Pancreas (tissue), 10 donors: Measurements from ENCODE around the gene ERF. TPM values are rescaled to one million over a fixed set of nuclear protein-coding genes. Genes with fewer than 3 reads are reported as not detected.

ENCODE experiments used
- ATAC-seq, 4 donors: fragments of 200-7000 bp; cut with Tn5 transposase; one replicate each; pipeline versions ENCODE4 v1.8.0 to v1.9.1; 2020; ENCODE audit warnings: mild to moderate bottlenecking in 4 of 4, moderate library complexity in 4 of 4
- DNase-seq, 6 donors: peaks; one replicate each; pipeline ENCODE4 v3.0.0-alpha.2; 2020
- FAIRE-seq: peaks from 2 replicates; lab custom pipeline; 2012; peaks lifted over from hg19 to GRCh38; lab: Jason Lieb, UNC
- H3K27ac ChIP-seq, 4 donors: fragments of 200-600 bp; sonication (generic); 1 replicate in 3 of 4; 2 replicates in 1 of 4; pipeline versions ENCODE4 v1.5.0 to v1.8.0; 2020
- H3K27me3 ChIP-seq, 4 donors: fragments of 200-600 bp; one replicate each; pipeline ENCODE4 v1.8.0; 2021
- H3K36me3 ChIP-seq, 3 donors: fragments of 200-600 bp; sonication (generic) in 1 of 3; one replicate each; pipeline versions ENCODE4 v1.5.0 to v1.8.0; 2020 to 2021
- H3K4me1 ChIP-seq, 3 donors: fragments of 200-600 bp; one replicate each; pipeline ENCODE4 v1.8.0; 2021
- H3K4me3 ChIP-seq, 4 donors: fragments of 200-600 bp; sonication (generic) in 2 of 4; one replicate each; pipeline versions ENCODE4 v1.5.0 to v1.8.0; 2020 to 2021
- H3K9me3 ChIP-seq, 4 donors: fragments of 200-600 bp; one replicate each; pipeline ENCODE4 v1.8.0; 2021
- WGBS, 2 donors: extraction: QIAGEN DNeasy Blood & Tissue Kit; methylation state at CpG; one replicate each; pipeline ENCODE4 v1.1.7; 2013; 5-methylcytosine and 5-hydroxymethylcytosine counted together
- intact Hi-C, 3 donors: fragments of 100-400 bp; cut with DNase I; formaldehyde crosslinking; loops; one replicate each; pipeline versions ENCODE4 v1.11.1 to v1.14.2; 2022
- polyA plus RNA-seq, 2 donors: library from polyadenylated mRNA; stranded (reverse); fragments of 200-250 nt; gene quantifications; one replicate each; pipeline ENCODE4 v1.2.3, GENCODE V29; 2013
- total RNA-seq, 6 donors: library from RNA; stranded (reverse); fragmentation: NEBNext Ultra II Directional in 4 of 6; extraction: Animal tissue kit (Norgen Biotek cat#: 25700) in 4 of 6; gene quantifications; one replicate each; pipeline versions ENCODE4 v1.2.1 to v1.2.4, GENCODE V29; 2021 to 2023
- TF ChIP-seq, protein P1 (sequence below), 4 donors: fragments of 200-600 bp; sonication (generic) in 3 of 4; IDR thresholded peaks; one replicate each; pipeline versions ENCODE4 v1.5.0 to v1.8.0; 2021; ENCODE audit warnings: antibody characterized with exemption in 4 of 4
- donor health status: healthy with polysubstance abuse.
- donor health status: DM: no; HTN: no; CAD: no; lungs with moderate emphysema.
- donor health status: DM: no; HTN: no; CAD: no.
- donor health status: control.
- donor health status: control.
- donor health status: Bipolar disorder and iron deficiency.
- donor health status: DM: yes; HTN: yes; CAD: no.
- donor health status: DM: no; HTN: no; CAD: no.
- donor health status: DM: no; HTN: no; CAD: no.
- donor health status: DM: yes; HTN: yes; CAD: no.

ERF gene
- total and polyA plus RNA-seq, 8 donors, result 20.5 to 48.5 (median 22.9) TPM

DNA sequence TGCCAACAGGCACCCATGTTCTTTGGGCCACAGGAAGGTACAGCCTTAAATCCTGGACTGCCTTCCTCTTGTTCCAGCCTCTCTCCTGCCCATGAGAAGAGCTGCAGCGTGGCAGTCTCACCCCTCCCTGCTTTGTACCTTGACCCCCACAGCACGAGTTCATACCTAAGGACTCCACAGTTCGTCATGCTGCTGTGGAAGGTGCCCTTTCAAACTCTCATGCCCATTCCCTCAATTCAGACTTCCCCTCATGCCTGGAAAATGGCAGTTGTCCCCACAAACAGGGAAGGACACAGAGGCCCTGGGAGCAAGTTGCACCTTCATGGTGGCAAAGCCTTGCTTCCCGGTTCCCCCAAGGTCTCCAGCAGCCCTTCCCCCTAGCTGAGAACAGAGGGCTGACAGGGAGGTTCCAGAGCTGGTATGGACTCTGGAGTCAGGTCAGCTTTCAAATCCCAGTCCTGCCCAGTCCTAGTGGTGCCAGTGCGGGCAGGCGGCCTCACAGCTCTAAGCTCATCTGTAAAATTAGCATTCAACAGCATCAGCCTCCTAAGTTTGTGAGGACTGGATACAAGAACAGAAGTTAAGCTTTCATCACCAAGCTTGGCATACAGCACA is 21.1 kb downstream of the ERF start:
- Histone ChIP-seq H3K36me3 (peaks cover 4 to 56% (median 29%) of the 10 kb centered on the region in 3 donors), H3K27ac (no peak overlapping the region), H3K9me3 (no peaks in the 10 kb centered on the region), H3K4me3 (no peak overlapping the region), H3K4me1 (no peaks in the 10 kb centered on the region), H3K27me3 (no peaks in the 10 kb centered on the region)
- TF ChIP-seq, protein P1, sequence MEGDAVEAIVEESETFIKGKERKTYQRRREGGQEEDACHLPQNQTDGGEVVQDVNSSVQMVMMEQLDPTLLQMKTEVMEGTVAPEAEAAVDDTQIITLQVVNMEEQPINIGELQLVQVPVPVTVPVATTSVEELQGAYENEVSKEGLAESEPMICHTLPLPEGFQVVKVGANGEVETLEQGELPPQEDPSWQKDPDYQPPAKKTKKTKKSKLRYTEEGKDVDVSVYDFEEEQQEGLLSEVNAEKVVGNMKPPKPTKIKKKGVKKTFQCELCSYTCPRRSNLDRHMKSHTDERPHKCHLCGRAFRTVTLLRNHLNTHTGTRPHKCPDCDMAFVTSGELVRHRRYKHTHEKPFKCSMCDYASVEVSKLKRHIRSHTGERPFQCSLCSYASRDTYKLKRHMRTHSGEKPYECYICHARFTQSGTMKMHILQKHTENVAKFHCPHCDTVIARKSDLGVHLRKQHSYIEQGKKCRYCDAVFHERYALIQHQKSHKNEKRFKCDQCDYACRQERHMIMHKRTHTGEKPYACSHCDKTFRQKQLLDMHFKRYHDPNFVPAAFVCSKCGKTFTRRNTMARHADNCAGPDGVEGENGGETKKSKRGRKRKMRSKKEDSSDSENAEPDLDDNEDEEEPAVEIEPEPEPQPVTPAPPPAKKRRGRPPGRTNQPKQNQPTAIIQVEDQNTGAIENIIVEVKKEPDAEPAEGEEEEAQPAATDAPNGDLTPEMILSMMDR (IDR thresholded peaks at IDR 0.05), result no peak
- intact Hi-C loops, result no loop called here
- ATAC-seq (no peak), DNase-seq (no peak), FAIRE-seq (no peak)
- WGBS, 2 donors, result 77 to 81% methylated on average over 6 of the region's 6 CpGs

DNA sequence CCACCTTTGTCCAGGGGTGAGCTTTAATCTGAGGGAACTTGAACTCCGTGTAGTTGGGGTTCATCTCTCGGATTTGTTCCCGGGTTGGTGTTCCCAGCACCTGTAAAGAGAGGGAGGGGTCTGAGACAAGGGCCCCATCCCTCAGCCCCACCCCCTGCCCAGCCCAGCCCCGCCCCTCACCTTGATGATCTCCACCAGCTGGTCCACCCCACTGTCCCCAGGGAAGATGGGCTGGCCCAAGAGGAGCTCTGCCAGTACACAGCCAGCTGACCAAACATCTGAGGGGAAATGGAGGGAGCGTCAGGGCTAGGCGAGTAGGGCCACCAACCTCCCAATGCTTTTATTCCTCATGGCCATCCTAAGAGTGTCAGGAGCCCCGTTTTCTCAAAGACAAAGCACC is 21.8 kb downstream of the ERF start:
- FAIRE-seq (no peak), DNase-seq (no peak), ATAC-seq (no peak)
- H3K36me3 ChIP-seq, result peaks cover 4 to 56% (median 29%) of the 10 kb centered on the region in 3 donors
- intact Hi-C loops, result no loop called here
- no peaks in the 10 kb centered on the region for H3K4me1 ChIP-seq
- H3K4me3 ChIP-seq, result no peak overlapping the region
- no peaks in the 10 kb centered on the region for H3K9me3 ChIP-seq
- no peaks in the 10 kb centered on the region for H3K27me3 ChIP-seq
- WGBS, 2 donors, result 67 to 72% methylated on average over 7 of the region's 7 CpGs
- no peak overlapping the region for H3K27ac ChIP-seq
- TF ChIP-seq, protein P1 (IDR thresholded peaks at IDR 0.05), result no peak

DNA sequence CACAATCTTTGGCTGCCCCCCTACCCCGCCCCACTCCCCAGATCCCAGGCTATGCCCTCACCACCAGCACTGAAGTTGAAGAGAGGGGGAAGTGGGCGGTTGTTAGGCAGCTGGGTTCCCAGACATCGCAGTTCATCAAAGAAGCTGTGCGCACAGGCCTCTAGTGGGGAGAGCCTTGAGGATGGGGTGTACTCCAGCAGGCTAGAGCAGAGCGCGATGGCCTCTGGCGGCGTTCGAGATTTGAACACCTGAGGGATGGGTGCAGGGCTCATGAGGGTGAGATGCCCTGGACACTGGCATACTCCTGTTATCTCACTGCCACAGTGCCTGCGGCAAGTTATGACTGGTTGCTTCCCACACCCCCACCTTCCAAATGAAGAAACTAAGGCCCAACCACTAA is 22.5 kb downstream of the ERF start:
- Histone ChIP-seq H3K4me3 (no peak overlapping the region), H3K27me3 (no peaks in the 10 kb centered on the region), H3K36me3 (peaks cover 4 to 56% (median 29%) of the 10 kb centered on the region in 3 donors), H3K9me3 (no peaks in the 10 kb centered on the region), H3K4me1 (no peaks in the 10 kb centered on the region), H3K27ac (no peak overlapping the region)
- 91 to 94% methylated on average over 10 of the region's 10 CpGs for WGBS, 2 donors
- no peak for FAIRE-seq
- TF ChIP-seq, protein P1 (IDR thresholded peaks at IDR 0.05), result no peak
- peak in 1 of 6 donors; percentile 37 for DNase-seq
- ATAC-seq, result no peak
- intact Hi-C loops, result no loop called here

DNA sequence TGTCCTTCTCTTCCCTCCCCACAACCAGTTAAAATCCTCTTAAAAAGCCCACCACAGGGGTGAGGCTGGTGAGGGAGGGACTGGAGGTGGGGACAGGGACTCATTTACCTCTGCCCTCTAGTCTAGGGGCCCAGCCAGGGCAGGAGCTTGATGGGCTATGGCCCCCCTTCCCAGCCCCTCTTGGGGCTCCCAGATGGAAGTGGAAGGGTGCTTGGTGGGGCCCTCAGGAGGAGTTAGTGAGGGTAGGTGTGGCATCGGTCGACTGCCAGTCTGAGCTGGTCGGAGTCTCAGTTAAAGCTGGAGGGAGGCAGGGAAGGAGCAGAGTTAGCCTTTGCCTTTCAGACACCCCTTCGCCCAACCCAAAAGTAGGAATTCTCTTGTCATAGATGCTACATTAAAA is 24.4 kb downstream of the ERF start:
- Histone ChIP-seq H3K9me3 (no peaks in the 10 kb centered on the region), H3K4me3 (no peak overlapping the region), H3K4me1 (no peaks in the 10 kb centered on the region), H3K36me3 (peaks cover 4 to 59% (median 30%) of the 10 kb centered on the region in 3 donors), H3K27ac (no peak overlapping the region), H3K27me3 (no peaks in the 10 kb centered on the region)
- 80 to 83% methylated on average over 4 of the region's 4 CpGs for WGBS, 2 donors
- TF ChIP-seq, protein P1 (IDR thresholded peaks at IDR 0.05), result no peak
- no peak for ATAC-seq
- intact Hi-C loops, result no loop called here
- DNase-seq, result peak in 1 of 6 donors; percentile 31
- FAIRE-seq, result no peak

DNA sequence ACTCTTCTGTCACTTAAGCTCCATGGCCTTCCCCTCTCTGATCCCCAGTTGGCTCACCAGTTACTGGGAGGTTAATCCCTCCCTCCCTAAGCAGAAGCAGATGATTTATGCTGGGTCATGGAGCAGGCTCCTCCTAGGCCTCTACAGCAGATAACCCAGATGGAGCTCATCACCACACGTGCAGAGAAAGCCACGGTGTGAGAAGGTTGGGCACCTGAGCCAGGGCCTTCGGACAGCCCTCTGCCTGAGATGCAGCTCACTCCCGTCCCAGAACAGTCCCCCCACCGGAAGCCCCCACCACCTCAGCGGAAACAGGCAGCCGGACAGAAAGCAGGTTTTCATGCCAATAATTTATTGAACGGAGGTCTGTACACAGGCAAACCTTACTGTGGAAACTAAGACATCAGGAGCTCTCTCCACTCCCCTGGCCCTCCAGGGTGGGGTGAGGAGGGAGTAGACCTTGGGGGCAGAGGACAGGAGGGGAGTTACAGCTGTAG is 25.0 kb downstream of the ERF start:
- no peak overlapping the region for H3K4me3 ChIP-seq
- H3K36me3 ChIP-seq, result peaks cover 6 to 57% (median 35%) of the 10 kb centered on the region in 3 donors
- ATAC-seq (peak in 1 of 4 donors; percentile 11), DNase-seq (peak in 1 of 6 donors; percentile 28), FAIRE-seq (no peak)
- no peaks in the 10 kb centered on the region for H3K4me1 ChIP-seq
- TF ChIP-seq, protein P1 (IDR thresholded peaks at IDR 0.05), result no peak
- no peak overlapping the region for H3K27ac ChIP-seq
- H3K9me3 ChIP-seq, result no peaks in the 10 kb centered on the region
- intact Hi-C loops, result no loop called here
- 46 to 56% methylated on average over 8 of the region's 8 CpGs for WGBS, 2 donors
- no peaks in the 10 kb centered on the region for H3K27me3 ChIP-seq
